ENCODE measurements around the gene DVL3. TPM values are rescaled to one million over a fixed set of nuclear protein-coding genes. Genes with fewer than 3 reads are reported as not detected.
"Not testable (repeated sequence)": the region's sequence is repeated elsewhere in the genome, so short reads cannot be mapped to it uniquely, and the experiment has no call there.

Gene DVL3
- total RNA-seq, 1 experiment from 2014 or later: 86.7 TPM

GRCh38 chr3:184160456-184160855, 5.3 kb downstream of the DVL3 start:
- no peaks in the 10 kb centered on the region for H3K27me3 ChIP-seq (replicated peaks; ENCODE audit: control insufficient read depth, insufficient read depth, low read length)
- no peak for TF ChIP-seq CTCF (IDR thresholded peaks at IDR 0.05; ENCODE audit: insufficient read depth in 1 of 2, low read depth in 1 of 2, low read length in 1 of 2, severe bottlenecking in 1 of 2, unreplicated experiment in 1 of 2)
- peaks cover 13% of the 10 kb centered on the region for H3K4me1 Mint-ChIP-seq (ENCODE audit: low read depth, unreplicated experiment)
- ChIA-PET POLR2A (no interaction called here), CTCF (no interaction called here)
- H3K4me3 Mint-ChIP-seq (ENCODE audit: unreplicated experiment): no peak overlapping the region
- H3K36me3 ChIP-seq (ENCODE audit: control insufficient read depth, insufficient read depth, low read length): no peaks in the 10 kb centered on the region; the same call in 1 of the 2 replicates
- H3K4me3 ChIP-seq (ENCODE audit: low read depth, low read length): no peak overlapping the region
- BruUV-seq (replicated peaks): no TSS peak
- intact Hi-C loops (cut with micrococcal nuclease; ENCODE audit: unreplicated experiment): no loop called here
- H3K27me3 Mint-ChIP-seq (ENCODE audit: insufficient read depth, unreplicated experiment): no peaks in the 10 kb centered on the region
- no peaks in the 10 kb centered on the region for H3K9me3 Mint-ChIP-seq (ENCODE audit: unreplicated experiment)
- H3K36me3 Mint-ChIP-seq (ENCODE audit: insufficient read depth, unreplicated experiment): peaks cover 35% of the 10 kb centered on the region
- no peaks in the 10 kb centered on the region for H3K9me3 ChIP-seq
- H3K4me1 ChIP-seq: peaks cover 7% of the 10 kb centered on the region; the same call in 1 of the 2 replicates
- no peak for DNase-seq
- peak overlapping the region; percentile 45 for H3K27ac Mint-ChIP-seq (ENCODE audit: unreplicated experiment)

- H3K9me3 ChIP-seq; BruUV-seq (replicated peaks); H3K4me1 Mint-ChIP-seq (ENCODE audit: low read depth, unreplicated experiment); H3K4me3 ChIP-seq (ENCODE audit: low read depth, low read length); H3K27me3 ChIP-seq (replicated peaks; ENCODE audit: control insufficient read depth, insufficient read depth, low read length); H3K9me3 Mint-ChIP-seq (ENCODE audit: unreplicated experiment); H3K27ac Mint-ChIP-seq (ENCODE audit: unreplicated experiment); POLR2A ChIA-PET; H3K4me1 ChIP-seq; H3K36me3 ChIP-seq (ENCODE audit: control insufficient read depth, insufficient read depth, low read length); intact Hi-C loops (cut with micrococcal nuclease; ENCODE audit: unreplicated experiment); DNase-seq; CTCF ChIA-PET; H3K4me3 Mint-ChIP-seq (ENCODE audit: unreplicated experiment); H3K27me3 Mint-ChIP-seq (ENCODE audit: insufficient read depth, unreplicated experiment): not testable (repeated sequence)
- H3K36me3 Mint-ChIP-seq (ENCODE audit: insufficient read depth, unreplicated experiment): peaks cover 38% of the 10 kb centered on the region
These were observed 7.4 kb downstream of the DVL3 start for GRCh38 chr3:184162571-184163070.

- Mint-ChIP-seq H3K4me3 (ENCODE audit: unreplicated experiment) (no peak overlapping the region), H3K4me1 (ENCODE audit: low read depth, unreplicated experiment) (peaks cover 6% of the 10 kb centered on the region), H3K27me3 (ENCODE audit: insufficient read depth, unreplicated experiment) (no peaks in the 10 kb centered on the region), H3K27ac (ENCODE audit: unreplicated experiment) (no peak overlapping the region), H3K36me3 (ENCODE audit: insufficient read depth, unreplicated experiment) (peaks cover 54% of the 10 kb centered on the region), H3K9me3 (ENCODE audit: unreplicated experiment) (no peaks in the 10 kb centered on the region)
- TF ChIP-seq CTCF (IDR thresholded peaks at IDR 0.05; ENCODE audit: insufficient read depth in 1 of 2, low read depth in 1 of 2, low read length in 1 of 2, severe bottlenecking in 1 of 2, unreplicated experiment in 1 of 2): no peak
- no TSS peak for BruUV-seq (replicated peaks)
- CTCF ChIA-PET: no interaction called here
- POLR2A ChIA-PET: no interaction called here
- Histone ChIP-seq H3K4me3 (ENCODE audit: low read depth, low read length) (no peak overlapping the region), H3K4me1 (no peaks in the 10 kb centered on the region), H3K27me3 (replicated peaks; ENCODE audit: control insufficient read depth, insufficient read depth, low read length) (no peaks in the 10 kb centered on the region), H3K9me3 (no peaks in the 10 kb centered on the region), H3K36me3 (ENCODE audit: control insufficient read depth, insufficient read depth, low read length) (no peaks in the 10 kb centered on the region; the same call in none of the 2 replicates)
- intact Hi-C loops (cut with micrococcal nuclease; ENCODE audit: unreplicated experiment): no loop called here
- DNase-seq: no peak
These were observed 9.6 kb downstream of the DVL3 start for GRCh38 chr3:184164648-184165330.
